Activated CD8-positive, alpha-beta memory T cell treated with anti-CD3 and anti-CD28 coated beads, Interleukin-2, amount 50 U/mL, for 4 hours (primary cell): ENCODE results near the gene PRRX2.
A peak's percentile ranks its signal among the peaks of the same experiment; 100 is the strongest.
"Not testable (repeated sequence)": the region's sequence is repeated elsewhere in the genome, so short reads cannot be mapped to it uniquely, and the experiment has no call there.

Experiments used
- DNase-seq: peaks from one replicate; pipeline ENCODE4 v3.0.0-alpha.2; 2020

Gene PRRX2

DNA sequence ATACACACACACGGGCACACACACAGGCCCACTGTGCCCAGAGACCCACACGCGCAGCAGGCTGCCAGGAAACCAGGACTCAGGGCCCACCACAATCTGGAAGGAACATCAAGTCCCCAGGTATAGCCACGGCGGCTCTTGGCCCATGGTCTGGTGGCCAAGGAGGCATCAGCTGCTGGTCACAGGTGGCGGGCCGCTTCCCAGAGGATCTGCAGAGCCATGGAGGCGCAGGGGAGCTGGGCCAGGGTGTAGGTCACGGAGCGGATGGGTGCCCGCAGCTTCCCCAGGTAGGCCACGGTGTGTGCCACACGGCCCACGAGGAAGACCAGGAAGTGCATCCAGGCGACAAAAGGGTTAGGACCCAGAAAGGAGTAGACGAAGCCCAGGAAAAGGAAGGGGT, 74.0 kb downstream of the PRRX2 start:
- no peak for DNase-seq

DNA sequence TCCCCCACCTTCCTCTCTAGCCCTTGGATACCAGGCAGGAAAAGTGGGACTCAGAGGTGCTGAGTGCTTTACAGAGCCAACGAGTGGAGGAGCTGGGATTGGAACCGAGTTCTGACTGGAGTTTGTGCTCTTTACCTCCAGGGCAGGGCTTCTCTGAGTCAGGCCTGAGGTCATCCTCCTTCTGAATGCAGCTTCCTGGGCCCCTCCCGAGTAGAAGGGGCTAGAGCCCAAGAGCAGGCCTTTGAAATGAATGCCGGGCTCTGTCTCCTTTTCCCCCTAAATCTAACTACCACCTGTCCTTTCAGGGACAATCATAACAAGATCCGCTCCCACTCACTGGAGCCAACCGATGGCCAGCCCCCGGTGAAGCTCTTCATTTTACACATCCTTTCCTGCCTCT, 74.7 kb downstream of the PRRX2 start:
- no peak for DNase-seq

DNA sequence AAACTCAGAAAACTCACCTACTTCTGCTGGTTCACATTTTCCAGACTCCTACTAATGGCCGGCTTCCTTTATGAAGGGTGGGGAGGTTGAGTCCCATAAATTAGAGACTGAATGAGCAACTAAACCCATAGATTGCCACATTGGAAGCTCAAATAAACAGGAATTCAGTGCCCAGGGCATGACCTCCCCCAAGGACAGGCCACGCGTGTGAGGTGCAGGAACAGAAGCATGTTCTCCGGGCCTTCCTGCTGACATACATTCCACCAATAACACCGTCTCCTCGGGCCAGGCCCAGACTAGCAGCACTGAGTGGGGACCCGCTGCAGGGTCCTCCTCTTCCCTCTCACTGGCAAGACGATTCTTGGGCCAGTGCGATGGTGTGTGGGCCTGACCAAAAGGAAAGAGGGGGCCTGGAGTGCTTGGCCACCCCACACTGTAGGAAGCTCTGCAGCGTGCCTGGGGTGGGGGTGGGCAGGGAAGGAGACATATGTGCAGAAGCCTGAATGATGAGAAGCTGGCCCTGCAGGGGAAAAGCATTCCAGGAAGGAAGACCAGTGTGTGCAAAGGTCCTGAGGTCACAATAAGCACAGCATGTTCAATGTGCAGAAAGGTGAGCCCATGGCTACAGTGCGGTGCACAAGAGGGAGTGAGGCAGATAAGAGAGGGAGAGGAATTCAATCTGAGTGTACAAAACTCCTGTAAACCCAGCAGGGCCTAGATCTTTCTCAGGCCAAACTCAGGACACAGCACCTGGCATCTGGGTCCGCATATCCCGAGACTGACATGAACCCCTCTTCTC, 75.4 kb downstream of the PRRX2 start:
- no peak for DNase-seq

DNA sequence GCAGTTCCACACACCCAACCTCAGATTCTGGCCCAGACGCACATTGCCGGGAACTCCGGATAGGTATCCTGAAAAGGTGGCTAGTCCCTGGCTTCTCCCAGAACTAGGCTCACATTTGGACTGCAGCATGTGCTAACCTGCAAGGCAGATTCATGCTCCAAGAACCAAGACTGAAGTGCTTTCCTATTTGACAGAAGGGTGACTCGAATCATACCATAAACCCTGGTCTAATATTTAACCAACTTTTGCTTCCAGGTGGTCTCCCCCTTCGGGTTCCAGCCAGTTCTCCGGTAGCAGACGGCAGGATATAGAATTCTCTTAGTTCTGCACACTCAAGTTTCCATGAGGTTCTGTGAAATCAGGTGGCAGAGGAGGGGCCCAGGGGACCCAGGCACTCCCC, 79.8 kb downstream of the PRRX2 start:
- DNase-seq: no peak

DNA sequence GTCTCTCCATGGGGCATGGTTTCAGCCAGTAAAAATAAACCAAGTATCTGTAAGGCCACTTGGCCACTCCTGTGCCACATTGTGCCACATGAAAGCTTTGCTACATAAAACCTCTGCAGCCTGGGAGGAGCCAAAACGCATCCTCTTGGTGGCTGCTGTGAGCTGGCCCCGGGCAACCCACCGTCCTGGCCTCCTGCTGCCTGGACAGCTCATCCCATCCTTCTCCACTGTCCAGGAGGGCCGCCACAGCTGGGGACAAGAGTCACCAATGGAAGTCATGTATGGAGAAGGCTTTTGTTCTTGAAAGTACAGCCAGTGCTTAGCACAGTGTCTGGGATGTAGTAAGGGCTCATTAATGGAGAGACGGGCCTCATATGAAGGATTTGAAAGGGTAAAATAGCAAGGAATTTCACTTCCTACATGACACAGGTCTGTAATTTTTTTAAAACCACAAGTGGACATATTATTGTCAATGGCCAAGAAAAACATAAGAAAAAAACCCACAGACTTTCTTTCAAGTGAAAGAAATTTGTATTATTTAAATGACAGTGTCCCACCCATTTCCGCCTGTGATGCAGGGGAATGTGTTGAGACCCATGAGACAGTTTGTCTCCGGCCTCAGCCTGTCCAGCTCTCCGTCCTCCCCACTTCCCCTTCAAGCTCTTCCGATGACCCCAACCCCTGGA, 80.8 kb downstream of the PRRX2 start:
- DNase-seq: no peak

DNA sequence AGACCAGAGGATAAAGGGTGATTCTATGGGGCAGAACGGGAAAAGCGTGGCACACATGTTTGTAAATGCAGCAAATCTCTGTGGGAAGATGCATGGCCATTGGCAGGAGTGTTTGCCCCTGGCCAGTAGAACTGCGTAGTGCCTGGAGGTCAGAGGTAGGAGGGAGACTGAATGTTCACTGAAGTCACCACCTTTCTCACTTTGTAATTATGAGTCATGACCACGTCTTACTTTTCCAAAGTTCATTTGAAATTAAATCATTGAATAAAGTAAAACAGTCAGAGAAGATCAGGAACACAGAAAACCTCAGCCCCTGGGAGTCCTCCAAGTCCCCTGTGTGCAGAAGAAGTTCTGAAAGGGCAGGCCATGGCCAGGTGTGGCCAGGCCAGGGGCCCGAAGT, 82.8 kb downstream of the PRRX2 start:
- DNase-seq: no peak

DNA sequence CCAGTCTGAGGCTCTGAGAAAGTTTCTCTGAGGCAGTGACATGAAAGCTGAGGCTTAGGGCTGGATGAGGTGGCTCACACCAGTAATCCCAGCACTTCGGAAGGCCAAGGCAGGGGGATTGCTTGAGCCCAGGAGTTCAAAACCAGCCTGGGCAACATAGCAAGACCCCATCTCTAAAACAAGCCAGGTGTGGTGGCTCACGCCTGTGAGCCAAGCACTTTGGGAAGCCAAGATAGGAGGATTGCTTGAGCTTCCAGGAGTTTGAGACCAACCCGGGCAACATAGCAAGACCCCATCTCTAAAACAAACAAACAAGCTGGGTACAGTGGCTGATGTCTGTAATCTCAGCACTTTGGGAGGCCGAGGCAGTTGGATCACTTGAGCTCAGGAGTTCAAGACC, 83.6 kb downstream of the PRRX2 start:
- not testable (repeated sequence) for DNase-seq

DNA sequence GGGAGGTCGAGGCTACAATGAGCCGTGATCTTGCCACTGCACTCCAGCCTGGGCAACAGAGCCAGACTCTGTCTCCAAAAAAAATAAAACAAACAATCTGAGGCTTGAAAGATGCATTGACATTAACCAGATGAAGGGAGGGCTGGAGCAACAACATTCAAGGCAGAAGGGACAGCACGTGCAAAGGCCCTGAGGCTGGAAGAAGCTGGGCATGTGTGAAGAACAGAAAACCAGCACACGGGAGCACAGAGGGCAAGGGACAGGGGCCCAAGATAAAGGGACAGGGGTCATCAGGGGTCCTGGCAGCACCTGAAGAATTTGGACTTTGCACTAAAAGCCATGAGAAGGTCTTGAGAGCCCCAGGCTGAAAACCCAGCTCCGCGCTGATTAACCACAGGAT, 84.1 kb downstream of the PRRX2 start:
- DNase-seq: no peak

DNA sequence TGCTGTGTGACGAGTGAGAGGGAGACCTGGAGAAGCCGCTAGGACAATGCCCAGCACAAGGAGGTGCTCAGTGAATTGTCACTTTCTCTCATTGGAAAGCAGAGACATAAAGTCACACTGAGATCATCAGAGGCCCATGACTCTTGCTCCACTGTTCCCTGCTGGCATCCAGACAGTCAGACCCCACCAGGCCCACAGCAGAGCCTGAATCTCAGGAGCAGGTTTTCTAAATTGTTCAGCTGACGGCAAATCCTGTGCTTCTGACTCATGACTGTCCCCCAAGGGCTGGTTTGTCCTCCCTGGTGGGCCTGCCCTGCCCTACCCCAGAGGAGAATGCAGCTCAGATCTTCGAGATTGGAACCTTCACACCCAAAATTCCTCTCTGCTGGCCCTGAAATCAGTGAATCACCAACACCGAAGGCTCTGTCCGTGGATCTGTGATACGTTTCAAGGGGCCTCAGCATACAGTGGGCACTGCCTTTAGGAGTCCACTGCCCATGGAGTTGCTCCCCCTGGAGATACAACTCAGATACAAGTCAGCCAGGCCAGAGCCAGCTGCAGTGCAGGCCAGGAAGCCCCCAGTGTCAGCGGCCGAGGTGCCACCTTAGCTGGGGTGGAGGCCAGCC, 84.7 kb downstream of the PRRX2 start:
- DNase-seq: no peak

DNA sequence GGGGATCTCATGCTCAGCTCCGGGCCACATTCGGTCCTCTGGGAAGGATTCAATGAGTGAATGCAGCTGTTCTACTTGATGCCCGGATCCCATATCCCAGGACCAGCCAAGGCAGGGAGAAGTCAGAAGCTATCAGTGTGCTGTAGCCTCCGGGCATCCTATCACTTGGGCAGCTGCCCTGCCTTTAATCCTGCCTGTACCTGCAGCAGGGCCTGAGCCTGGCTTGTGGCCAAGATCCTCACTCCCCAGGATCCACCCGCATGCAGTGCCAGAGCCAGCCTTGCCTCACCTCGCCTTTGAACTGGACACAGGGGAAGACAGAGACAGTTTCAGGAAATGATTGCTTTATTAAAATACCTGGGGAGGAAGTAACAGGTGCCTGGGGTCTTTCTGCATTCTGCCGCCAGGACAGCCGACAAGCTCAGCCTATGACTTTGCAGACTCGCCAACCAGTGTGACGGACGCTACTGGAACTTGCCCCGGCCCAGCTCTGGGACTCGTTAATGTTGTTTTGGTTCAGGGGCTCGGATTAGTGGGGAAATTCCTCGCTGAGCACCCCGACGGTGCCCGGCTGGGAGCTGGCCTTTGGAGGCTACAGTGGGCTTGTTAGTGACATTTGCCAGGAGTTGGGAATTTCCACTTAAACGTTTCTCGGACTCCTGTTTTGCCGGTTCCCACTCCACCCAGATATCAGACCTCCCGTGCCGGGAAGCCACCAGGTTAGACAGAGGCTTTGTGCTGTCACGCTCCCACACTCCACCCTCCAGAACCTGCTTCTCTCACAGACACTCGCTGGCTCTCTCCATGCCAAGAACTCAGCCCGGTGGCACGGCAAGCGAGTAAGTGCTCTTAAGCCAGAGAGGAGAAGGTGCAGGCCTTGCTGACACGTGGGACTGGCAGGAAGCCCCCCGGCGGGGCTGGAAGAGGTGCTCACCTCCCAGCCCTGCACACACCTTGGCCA, 86.7 kb downstream of the PRRX2 start:
- DNase-seq: no peak

DNA sequence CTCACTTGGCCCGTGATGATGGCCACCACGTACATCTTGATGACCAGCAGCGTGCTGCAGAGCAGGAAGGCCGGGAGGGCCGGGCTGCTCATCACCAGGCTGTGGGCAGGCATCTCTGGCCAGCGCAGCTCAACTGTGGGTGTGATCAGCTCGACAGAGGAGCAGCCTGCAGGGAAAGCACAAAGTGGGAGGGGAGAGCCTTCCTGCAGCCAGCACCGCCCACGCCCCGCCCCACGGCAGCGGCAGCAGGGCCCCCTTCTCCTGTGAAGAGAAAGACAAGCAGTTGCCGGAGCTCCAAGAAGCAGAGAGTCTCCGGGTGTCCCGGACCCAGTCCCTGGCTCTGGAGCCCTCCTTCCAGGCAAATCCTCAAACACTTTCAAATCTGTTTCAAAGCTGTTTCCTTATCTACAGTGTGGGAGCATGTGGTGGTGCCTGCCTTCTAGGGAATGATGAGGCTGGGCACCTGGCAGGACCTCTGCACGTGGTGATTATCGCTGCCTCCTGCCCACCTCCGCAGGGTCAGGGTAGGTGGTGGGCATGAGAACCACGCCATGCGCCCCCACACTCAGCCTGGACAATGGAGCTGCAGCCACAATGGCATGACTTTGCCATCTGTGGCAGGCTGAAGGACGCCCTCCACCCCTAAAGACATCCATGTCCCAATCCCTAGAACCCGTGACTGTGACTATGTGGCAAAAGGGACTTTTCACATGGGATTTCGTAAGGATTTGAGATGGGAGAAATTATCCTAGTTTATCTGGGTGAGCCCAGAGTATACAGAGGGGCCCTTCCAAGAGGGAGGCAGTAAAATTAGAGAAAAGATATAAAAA, 87.7 kb downstream of the PRRX2 start, which contains the start of gene PTGES:
Gene PTGES (minus strand): TSS at position 143 of the 830 bp plus-strand sequence. CDS start 30 bp downstream, at position 113.
- peak; percentile 63 for DNase-seq

DNA sequence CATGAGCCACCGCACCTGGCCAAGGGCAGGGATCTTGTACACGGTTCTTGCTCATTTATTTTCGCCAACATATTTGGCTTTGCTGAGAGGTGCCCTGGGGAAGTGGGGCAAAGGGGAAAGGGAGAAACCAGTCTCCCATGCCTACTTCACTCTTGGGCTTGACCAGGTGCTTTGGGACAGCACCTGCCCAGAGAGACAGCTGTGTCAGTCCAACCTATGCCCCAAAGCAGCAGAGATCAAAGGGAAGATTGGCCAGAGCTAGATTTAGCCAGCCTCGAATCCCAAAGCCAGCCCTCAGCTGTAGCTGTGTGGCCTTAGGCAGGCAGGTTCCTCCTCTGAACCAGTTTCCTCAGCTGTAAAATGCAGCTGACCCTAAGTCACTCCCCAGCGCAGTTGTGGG, 89.7 kb downstream of the PRRX2 start:
- no peak for DNase-seq

DNA sequence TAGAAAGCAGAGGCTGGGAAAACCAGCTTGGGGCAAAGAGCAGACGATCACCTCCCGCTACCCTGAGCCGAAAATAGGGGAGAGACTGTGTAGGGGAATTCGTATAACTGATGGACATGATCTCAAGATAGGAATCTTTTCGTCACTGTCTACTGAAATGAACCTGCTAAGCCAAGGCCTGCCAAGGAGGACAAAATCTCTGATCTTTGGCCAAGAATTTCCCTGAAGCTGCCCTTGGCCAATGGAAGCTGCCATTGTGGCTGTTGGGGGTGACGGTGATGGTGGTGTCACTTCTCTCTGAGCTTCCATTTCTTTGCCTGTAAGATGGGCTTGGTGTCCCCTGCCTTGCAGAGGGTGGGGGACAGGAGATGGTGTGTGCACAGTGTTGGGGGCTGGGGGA, 90.7 kb downstream of the PRRX2 start:
- DNase-seq: no peak

DNA sequence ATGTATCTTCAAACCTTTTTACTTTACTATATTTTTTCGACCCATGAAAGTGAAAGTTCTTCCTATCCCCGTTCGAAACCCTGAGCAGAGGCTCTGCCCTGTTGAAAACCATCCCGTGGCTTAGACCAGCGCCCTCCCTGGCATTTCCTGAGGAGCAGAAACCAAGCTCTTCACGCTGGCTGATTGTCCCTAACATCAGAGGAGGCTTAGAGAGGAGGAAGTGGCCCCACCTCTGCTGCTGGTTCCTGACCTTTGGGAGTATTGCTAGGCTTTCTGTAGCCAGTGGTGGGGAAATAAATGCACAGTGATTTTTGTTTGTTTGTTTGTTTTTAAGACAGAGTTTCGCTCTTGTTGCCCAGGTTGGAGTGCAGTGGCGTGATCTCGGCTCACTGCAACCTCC, 91.6 kb downstream of the PRRX2 start:
- DNase-seq: no peak

DNA sequence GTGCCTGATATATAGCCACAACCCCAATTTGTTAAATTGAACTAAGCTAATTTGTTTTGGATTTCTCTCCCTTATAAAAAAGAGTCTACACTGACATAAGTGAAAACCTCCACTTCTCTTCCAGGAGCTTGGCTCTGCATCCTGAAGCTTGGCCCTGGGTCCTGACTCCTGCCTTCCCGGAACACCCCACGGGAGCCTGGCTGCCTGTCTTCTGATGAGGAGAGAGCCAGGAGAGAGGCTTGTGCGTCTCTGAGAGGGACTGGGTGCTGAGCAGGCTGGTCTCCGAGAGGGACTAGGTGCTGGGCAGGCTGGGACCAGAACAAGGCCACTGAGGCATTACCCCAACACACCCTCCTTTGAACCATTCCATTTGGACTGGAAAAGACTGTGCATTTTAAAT, 93.9 kb downstream of the PRRX2 start:
- DNase-seq: no peak

DNA sequence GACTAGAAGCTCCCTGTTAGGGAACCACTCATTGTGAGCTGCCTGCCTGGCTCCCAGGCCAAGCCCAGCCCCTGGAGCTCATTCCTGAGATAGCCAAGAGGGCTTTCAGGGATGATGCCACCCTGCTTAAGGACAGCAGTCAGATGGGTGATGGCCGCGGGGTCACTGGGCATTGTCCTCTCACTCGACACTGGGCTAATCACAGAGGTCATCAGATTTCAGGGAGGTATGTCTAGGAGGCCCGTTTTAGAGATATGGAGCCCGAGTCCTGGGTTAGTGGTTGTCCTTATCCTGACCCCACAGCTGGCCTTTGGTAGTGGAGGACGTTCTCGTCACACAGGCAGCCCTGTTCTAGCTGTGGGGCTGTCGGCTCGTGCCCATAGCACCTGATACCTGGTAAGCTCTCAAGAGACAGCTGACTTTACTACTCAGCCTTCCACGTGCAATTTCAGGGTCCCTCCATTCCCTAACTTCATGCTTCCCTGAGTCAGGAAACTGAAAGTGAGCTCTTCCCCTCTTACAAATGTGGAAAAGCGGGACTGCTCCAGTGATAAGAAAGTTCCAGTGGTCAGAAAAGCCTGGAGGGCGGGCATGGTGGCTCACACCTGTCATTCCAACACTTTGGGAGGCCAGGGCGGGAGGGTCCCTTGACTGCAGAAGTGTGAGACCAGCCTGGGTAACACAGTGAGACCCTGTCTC, 94.5 kb downstream of the PRRX2 start:
- no peak for DNase-seq

DNA sequence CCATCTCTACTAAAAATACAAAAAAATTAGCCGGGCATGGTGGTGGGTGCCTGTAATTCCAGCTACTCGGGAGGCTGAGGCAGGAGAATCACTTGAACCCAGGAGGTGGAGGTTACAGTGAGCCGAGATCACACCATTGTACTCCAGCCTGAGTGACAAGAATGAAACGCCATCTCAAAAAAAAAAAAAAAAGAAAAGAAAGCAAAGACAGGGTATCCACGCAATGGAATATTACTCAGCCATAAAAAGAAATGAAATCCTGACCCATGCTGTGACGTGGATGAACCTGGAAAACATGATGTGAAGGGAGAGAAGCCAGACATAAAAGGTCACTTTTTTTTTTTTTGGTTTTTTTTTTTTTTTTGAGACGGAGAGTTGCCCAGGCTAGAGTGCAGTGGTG, 95.3 kb downstream of the PRRX2 start:
- not testable (repeated sequence) for DNase-seq

DNA sequence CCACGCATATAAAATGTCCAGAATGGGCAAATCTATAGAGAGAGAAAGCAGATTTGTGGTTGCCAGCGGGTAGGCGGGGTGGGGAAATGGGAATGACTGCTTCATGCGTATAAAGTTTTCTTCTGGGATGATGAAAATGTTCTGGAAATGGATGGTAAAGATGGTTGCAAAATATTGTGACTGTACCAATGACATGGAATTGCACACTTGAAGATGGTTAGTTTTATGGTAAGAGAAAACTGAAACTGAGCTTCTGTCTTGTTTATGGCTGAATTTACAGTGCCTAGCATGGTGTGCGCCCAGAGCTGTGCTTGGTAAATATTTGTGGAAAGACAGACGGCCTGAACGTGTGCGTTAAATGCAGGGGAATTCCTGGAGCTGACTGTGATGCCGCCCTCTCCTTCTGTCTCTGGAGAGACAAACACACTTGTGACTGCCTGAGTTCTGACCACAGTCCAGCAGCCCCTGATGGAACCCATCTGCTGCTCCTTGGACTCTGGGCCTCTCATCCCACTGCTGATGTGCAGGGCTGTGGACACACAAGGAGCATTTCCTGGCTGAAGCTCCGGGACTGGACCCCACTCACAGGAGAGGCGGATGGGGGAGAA, 96.0 kb downstream of the PRRX2 start:
- DNase-seq: no peak

DNA sequence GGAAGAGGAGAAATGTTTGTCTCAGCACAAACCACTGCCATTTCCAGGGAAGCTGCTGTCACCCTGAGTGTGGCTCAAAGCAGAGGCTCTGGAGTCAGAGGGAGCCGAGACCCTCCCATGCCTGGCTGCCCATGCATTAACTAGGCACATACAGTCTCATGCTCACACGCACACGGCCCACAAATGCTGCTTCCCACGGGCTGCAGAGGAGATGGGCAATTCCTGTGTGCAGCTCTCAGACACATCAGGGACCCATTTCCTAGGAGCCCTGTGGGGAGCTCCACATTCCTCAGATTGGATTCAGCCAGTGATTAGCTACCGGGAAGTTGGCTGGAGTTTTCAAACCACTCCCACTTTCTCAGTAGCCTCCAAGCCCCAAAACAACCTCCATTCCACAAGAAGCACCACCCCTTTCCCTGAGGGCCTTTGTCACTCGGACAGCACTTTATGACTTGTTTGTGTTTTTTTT, 96.5 kb downstream of the PRRX2 start:
- no peak for DNase-seq

DNA sequence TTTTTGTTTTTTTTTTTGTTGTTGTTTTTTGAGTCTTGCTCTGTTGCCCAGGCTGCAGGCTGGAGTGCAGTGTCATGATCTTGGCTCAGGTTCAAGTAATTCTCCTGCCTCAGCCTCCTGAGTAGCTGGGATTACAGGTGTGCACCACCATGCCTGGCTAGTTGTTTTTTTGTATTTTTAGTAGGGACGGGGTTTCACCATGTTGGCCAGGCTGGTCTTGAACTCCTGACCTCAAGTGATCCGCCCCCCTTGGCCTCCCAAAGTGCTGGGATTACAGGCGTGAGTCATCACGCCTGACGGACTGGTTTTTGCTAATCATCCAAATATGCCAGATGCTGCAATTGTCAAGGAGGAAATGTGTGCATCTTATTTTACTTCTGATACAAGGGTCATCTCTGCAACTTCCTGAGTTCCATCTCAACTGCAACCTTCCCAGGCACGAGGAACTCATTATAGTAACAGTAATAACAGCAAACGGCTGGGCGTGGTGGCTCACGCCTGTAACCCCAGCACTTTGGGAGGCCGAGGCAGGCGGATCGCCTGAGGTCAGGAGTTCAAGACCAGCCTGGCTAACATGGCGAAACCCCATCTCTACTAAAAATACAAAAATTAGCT, 97.0 kb downstream of the PRRX2 start:
- not testable (repeated sequence) for DNase-seq
